SKM-1 (cell line): ENCODE data around the gene ITPR1.
"Not testable (repeated sequence)": the region's sequence is repeated elsewhere in the genome, so short reads cannot be mapped to it uniquely, and the experiment has no call there.

Source experiments
- DNase-seq: peaks from one replicate; lab custom pipeline; 2025; ENCODE audit not compliant: unreplicated experiment; lab: John Stamatoyannopoulos, UW

ITPR1 gene

GRCh38 chr3:4588466-4588865 is 95.3 kb downstream of the ITPR1 start:
- no peak for DNase-seq

GRCh38 chr3:4589475-4590097 is 96.4 kb downstream of the ITPR1 start:
- no peak for DNase-seq

GRCh38 chr3:4590849-4591248 is 97.7 kb downstream of the ITPR1 start:
- DNase-seq: not testable (repeated sequence)

- DNase-seq: no peak
These were observed 98.5 kb downstream of the ITPR1 start for GRCh38 chr3:4591669-4592068.

GRCh38 chr3:4593014-4593413 is 99.9 kb downstream of the ITPR1 start:
- no peak for DNase-seq

- no peak for DNase-seq
These were observed 102.6 kb downstream of the ITPR1 start for GRCh38 chr3:4595710-4596113.

- no peak for DNase-seq
These were observed 103.5 kb downstream of the ITPR1 start for GRCh38 chr3:4596612-4597011.

GRCh38 chr3:4597208-4597985 is 104.2 kb downstream of the ITPR1 start:
- no peak for DNase-seq

- DNase-seq: not testable (repeated sequence)
These were observed 105.1 kb downstream of the ITPR1 start for GRCh38 chr3:4598232-4598631.

GRCh38 chr3:4599612-4600011 is 106.5 kb downstream of the ITPR1 start:
- DNase-seq: no peak

- no peak for DNase-seq
These were observed 107.3 kb downstream of the ITPR1 start for GRCh38 chr3:4600493-4600892.

- no peak for DNase-seq
These were observed 108.7 kb downstream of the ITPR1 start for GRCh38 chr3:4601892-4602291.

- DNase-seq: no peak
These were observed 111.5 kb downstream of the ITPR1 start for GRCh38 chr3:4604693-4605092.

GRCh38 chr3:4606911-4607310 is 113.8 kb downstream of the ITPR1 start:
- DNase-seq: no peak

GRCh38 chr3:4613366-4613765 is 120.2 kb downstream of the ITPR1 start:
- DNase-seq: no peak

- no peak for DNase-seq
These were observed 120.9 kb downstream of the ITPR1 start for GRCh38 chr3:4614070-4614469.

GRCh38 chr3:4614927-4615326 is 121.8 kb downstream of the ITPR1 start:
- no peak for DNase-seq

- DNase-seq: no peak
These were observed 122.6 kb downstream of the ITPR1 start for GRCh38 chr3:4615750-4616149.

GRCh38 chr3:4623421-4623999 is 130.4 kb downstream of the ITPR1 start:
- no peak for DNase-seq

- DNase-seq: no peak
These were observed 134.7 kb downstream of the ITPR1 start for GRCh38 chr3:4627651-4628375.

- DNase-seq: no peak
These were observed 136.2 kb downstream of the ITPR1 start for GRCh38 chr3:4629095-4630007.
